Cardiac septum (tissue), 1 donor: ENCODE data around the gene PAX2. TPM values are rescaled to one million over a fixed set of nuclear protein-coding genes. Genes with fewer than 3 reads are reported as not detected.

ENCODE experiments used
- DNase-seq: peaks from one replicate; pipeline ENCODE4 v3.0.0-alpha.2; 2020; ENCODE audit warnings: low spot score
- intact Hi-C: fragments of 100-400 bp; cut with DNase I; formaldehyde crosslinking; loops from one replicate; pipeline ENCODE4 v1.14.0; 2022
- total RNA-seq: library from RNA; stranded (reverse); fragmentation: NEBNext Ultra II Directional; extraction: Animal tissue kit (Norgen Biotek cat#: 25700); gene quantifications from one replicate; pipeline ENCODE4 v1.2.1, GENCODE V29; 2021
- donor health status: DM: no; HTN: no; CAD: no.

The PAX2 gene
- total RNA-seq, 1 donor from 2014 or later, result not detected

DNA sequence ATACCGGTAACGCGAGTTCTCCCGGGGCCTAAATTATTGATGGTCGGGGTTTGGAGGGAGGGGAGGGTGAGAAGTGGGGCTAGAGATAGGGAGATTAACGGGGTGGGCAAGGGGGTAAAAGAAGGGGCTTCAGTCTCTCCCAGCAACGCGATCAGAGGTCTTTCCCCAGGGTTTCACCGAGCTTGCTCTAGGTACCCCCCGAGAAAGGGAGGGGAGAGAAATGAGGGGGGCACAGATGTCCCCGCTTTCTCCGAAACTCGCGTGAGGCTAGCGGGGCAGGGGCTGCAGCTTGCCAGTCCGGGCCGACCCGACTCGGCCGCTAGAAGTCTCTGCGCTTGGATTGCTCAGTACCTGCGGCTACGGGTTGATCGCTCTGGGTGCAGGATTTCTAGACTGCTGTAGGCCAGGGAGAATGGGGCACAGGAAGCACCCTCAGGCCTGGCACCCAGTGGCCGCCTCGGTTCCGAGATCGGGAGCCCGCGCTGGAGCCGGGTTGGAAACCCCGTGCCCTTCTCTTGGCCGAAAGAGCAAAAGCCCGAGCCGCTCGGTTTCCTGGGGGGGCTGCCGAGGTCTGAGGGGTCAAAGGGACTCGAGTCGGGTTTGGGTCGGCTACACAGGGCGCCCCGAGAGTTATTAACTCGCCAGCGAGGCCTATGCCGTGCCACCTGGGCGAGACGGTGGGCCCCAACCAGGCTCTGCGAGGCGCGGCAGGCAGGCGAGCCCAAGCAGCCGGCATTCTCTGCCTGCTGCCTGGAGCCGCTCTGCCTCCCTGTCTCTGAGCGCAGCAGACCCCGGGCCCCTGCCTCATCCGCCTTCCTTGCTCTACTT, 3.1 kb downstream of the PAX2 start:
- intact Hi-C loops, result loop anchor here (10.0 kb wide), 1 partner anchor 184 kb away; no protein-coding TSS in a partner anchor
- no peak for DNase-seq

DNA sequence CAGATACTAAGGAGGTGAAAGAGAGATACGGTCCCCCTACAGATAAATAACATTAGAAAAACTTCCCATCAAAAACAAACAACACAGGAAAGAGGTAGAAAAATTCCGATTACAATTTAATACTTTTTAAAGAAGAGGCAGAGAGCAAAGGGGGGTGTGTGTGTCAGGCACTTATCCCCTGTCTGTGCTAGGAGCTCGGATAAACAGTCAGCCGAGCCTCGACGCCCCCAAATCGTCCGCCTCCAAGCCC, 3.6 kb downstream of the PAX2 start:
- intact Hi-C loops, result loop anchor here (10.0 kb wide), 1 partner anchor 184 kb away; no protein-coding TSS in a partner anchor
- DNase-seq, result no peak

DNA sequence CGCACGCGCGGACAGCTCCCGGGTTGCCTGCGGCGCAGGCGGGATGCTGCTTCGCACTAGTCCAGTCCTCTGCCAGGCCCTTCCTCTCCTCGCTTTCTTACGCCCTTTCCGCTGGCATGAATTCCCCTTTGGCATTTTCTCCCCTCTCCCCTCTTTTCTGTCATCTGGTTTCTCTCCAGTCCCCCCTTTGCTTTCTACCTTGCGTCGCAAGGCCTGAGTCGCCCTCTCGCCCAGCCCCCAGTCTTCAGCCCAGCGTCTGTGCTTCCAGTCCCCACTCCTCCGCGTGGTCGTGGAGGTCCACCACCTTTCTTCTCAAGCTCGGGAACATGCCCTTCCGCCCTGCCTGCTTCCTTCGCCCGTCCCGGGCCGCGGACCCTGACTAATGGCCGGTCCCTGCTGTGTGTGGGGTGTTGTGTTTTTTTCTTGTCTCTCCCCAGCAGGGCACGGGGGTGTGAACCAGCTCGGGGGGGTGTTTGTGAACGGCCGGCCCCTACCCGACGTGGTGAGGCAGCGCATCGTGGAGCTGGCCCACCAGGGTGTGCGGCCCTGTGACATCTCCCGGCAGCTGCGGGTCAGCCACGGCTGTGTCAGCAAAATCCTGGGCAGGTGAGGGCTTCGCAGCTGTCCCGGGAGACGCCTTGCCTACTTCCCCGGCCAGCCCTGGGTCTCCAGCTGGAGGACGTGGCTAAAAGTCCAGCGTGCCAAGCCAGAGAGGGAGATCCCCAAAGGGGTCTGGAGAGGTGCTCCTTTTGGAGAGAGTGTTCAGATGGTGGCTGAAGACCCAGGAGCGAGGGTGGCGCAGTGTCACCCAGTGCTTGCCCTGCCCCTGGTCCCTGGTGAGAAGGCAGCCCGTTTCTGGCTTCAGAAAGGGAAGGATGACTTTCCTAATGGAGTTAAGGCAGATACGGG, 4.2 kb downstream of the PAX2 start:
- DNase-seq, result peak; percentile 67
- intact Hi-C loops, result loop anchor here (10.0 kb wide), 1 partner anchor 185 kb away; no protein-coding TSS in a partner anchor

DNA sequence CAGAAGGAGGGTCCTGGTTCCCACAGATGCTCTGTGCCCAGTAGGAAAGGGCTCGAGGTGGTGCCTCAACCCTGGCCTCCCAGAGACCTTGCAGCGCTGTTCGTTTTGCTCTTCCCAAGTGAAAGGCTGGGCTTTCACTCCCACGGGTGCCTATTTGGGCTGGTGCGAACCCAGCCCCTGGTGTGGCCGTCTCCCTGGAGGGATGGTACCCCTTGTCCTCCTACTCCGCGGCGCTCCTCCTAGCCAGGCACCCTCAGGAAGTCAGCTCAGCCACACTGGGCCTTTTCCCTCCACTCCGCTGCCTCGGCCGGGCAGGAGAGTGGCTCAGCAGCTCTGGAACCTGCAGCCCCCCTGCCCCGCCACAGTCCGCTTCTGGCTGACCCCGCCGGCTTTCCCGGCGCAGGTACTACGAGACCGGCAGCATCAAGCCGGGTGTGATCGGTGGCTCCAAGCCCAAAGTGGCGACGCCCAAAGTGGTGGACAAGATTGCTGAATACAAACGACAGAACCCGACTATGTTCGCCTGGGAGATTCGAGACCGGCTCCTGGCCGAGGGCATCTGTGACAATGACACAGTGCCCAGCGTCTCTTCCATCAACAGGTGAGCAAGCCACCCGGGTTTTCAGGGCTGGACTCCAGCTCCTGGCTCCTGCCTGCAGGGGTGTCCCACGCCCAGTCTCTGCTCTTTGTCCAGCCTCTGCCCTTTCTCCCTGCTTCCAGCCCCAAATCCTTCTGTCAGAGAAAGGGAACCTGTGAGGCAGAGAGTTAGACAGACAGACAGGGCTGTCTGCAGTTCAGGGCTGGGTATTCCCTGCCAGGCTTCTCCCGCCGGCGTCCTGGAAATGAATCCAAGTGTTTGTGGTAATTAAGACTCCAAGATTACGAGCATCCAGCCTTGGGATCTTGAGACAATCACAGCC, 5.2 kb downstream of the PAX2 start:
- peak; percentile 12 for DNase-seq
- intact Hi-C loops, result no loop called here

DNA sequence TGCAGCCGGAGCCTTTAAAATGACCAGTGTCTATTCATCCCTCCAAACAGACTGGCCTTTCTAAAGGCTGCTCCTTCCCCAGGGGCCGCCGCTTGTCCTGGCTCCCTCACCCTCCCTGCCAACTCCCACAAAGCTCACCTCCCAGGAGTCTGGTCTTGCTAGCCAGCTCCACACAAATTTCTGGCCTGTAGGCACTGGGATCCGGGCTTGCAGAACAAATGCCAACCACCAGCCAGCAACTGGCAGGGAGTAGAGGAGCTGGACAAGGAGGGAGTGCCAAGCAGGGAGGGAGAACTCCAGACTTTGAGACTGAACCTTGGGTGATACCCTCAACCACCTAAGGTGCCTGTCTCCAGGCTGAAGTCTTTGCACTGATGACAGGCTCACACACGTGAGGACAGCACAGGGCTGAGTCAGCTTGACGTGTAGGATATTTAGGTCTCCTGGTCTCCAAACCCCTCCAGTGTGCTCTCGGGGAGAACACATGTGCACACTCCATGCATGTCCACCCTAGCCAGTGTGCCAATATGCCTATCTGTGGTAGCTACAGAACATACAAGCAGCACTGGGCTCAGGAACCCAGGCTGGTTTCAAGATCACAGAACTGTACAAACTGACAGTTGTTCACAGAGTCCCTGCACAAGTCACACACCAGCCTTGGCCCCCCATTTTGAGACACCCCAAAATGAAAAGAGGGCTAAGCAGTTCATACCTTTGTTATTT, 6.0 kb downstream of the PAX2 start:
- intact Hi-C loops, result no loop called here
- DNase-seq, result no peak

DNA sequence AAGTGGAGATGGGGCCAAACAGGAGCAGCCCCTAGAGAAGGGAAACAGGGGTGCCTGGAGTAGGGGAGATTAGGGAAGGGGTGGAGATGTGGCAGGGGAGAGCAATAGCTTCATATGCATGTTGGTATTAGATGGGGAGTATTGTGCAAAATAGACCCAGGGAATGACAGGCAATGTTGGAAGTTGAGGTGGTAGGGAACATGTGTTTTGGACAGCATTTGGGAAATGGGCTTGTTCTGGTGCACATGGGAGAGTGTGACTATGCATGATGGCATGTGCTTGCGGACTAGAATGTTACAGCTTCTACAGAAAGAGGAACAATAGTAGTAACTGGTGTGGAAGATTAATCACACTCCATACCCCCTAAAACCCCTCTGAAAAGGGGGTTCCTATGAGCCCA, 10.4 kb downstream of the PAX2 start:
- intact Hi-C loops, result no loop called here
- DNase-seq, result no peak

DNA sequence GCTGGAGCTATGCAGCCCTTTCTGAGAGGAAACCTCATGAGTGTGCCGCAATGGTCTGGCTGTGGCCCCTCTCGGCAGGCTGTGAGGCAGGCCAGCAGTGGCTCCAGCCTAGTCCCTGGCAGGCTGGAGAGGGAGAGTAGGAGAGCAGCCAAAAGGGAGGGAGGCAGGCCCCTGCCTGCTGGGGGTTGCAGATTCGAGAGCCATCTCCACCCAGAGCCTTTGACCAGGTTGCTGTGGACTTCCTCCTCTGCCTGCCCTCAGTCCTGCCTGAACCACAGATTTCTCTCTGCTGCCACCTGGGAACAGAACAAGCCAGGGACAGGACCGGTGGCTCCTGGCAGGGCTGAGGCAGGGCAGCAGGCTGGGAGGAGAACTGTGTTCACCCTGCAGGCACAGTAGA, 13.9 kb downstream of the PAX2 start:
- intact Hi-C loops, result no loop called here

GRCh38 chr10:100760726-100761125, 15.3 kb downstream of the PAX2 start:
- DNase-seq, result no peak
- intact Hi-C loops, result no loop called here

More for the DNA sequence above, 13.9 kb downstream of the PAX2 start:
- no peak for DNase-seq

DNA sequence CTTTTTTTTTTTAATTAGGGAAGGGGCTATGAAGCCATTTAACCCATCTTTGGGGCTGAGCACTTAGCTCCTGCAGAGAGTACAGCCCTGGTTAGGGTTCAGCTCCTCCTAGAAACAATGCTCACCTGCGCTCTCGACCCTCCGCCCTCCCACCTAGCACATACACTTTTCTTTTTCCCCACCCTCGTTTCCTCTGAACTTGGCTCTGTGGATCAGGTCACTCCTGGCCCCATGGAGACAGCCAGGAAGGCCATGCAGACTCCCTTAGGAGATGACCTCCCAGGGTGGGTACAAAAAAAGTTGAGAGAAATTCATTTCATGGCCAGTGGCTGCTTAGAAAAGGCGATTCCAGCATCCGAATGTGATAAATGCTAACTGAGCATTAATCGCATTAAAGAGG, 15.8 kb downstream of the PAX2 start:
- no peak for DNase-seq
- intact Hi-C loops, result no loop called here

- DNase-seq, result no peak
- intact Hi-C loops, result no loop called here
Measured at GRCh38 chr10:100763043-100763747, 17.8 kb downstream of the PAX2 start.

DNA sequence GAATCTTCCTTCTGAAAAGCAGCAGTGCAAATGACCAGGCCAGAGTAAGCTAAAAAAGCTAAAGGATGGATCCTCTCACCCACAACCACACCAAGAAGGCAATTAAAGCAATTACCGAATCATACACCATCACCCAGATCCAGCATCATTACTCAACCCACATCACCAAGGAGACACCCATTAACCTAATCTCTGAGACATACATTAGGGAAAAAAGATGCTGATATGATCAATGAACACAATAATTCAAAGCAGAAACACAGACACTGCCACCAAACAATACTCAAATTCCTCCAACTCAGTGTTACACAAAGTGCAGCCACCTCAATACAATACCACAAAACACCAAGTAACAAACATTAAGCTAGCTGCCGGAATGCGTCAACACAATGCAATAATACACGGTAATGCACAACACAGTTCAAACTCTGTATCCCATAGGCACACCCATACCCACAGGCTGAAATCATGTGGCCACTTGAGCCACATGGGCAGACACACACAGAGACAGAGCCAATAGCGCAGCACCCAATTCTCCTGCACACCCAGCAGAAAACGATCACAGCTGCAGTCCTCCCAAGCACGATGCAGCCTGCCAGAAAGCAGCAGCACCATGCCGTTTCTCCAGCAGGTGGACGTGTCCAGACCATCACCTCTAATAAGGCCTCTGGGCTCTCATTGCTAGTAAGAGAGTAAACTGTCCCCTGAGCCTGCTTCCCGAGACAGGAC, 21.5 kb downstream of the PAX2 start:
- no peak for DNase-seq
- intact Hi-C loops, result no loop called here

GRCh38 chr10:100767422-100767775, 22.0 kb downstream of the PAX2 start:
- intact Hi-C loops, result no loop called here
- no peak for DNase-seq

DNA sequence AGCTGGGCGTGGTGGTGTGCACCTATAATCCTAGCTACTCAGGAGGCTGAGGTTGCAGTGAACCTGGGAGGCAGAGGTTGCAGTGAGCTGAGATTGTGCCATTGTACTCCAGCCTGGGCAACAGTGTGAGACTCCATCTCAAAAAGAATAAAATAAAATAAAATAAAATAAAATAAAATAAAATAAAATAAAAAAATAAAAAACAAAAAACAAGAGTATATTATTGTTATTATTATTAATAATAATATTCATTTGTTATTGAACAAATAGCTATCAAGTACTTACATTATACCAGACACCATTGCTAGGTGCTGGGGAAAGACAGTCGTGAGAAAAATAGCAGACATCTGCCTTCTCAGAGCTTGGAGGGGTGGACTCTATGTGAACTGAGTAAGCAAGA, 24.1 kb downstream of the PAX2 start:
- no peak for DNase-seq

DNA sequence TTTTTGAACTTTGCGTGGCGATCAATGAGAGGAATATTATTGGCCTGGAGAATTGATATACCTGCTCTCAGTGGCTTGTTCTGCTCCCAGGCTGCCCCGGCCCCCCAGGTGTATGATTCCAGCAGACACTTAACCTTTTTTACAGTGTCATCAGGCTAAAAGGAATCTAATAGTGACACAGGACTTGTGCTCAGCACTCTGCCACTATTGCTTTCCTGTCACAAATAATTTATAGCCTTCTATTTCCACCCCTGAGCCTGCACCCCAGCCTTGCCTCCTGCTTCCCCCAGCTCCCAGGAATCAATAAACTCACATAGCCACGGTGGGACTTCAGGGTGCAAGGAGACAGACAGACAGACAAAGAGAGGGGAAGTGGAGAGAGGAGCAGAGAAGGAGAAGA, 28.3 kb downstream of the PAX2 start:
- intact Hi-C loops, result no loop called here

More for the DNA sequence above, 24.1 kb downstream of the PAX2 start:
- intact Hi-C loops, result no loop called here

GRCh38 chr10:100774223-100774622, 28.8 kb downstream of the PAX2 start:
- peak; percentile 54 for DNase-seq
- intact Hi-C loops, result no loop called here

More for the DNA sequence above, 28.3 kb downstream of the PAX2 start:
- DNase-seq, result no peak

- intact Hi-C loops, result no loop called here
- DNase-seq, result no peak
Measured at GRCh38 chr10:100774876-100775275, 29.5 kb downstream of the PAX2 start.

GRCh38 chr10:100775386-100775785, 30.0 kb downstream of the PAX2 start:
- no peak for DNase-seq
- intact Hi-C loops, result no loop called here

GRCh38 chr10:100775871-100776270, 30.5 kb downstream of the PAX2 start:
- intact Hi-C loops, result no loop called here
- DNase-seq, result peak; percentile 44
